COLO829 (cell line): ENCODE results near the gene SPTSSB.

ENCODE experiments used
- DNase-seq: peaks from one replicate; pipeline ENCODE4 v3.0.0; 2012; ENCODE audit warnings: low spot score

The SPTSSB gene

GRCh38 chr3:161339517-161340500 is 31.5 kb downstream of the SPTSSB start:
- no peak for DNase-seq

DNA sequence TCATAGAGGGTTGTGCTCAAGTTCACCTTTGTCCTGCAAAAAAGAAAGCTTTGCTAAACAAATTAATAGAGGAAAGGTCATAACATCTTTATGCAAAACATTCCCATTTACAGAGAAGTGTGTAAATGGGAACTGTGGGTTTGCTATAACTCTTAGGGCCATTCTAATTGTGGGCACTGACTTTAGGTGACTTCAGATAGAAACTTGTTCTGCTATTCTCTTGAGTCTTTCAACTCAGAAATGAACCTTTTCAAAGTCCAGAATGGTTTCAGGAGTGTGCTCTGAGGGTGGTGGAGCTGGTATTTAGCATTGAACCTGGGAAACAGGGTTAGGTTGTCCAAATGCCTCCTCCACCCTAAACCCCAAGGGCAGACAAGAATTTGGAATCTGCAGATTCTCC is 34.0 kb downstream of the SPTSSB start:
- DNase-seq = no peak

- DNase-seq = no peak
Measured at GRCh38 chr3:161336661-161337060, 34.7 kb downstream of the SPTSSB start.

GRCh38 chr3:161333696-161334095 is 37.6 kb downstream of the SPTSSB start:
- DNase-seq = no peak

- no peak for DNase-seq
Measured at GRCh38 chr3:161332792-161333191, 38.5 kb downstream of the SPTSSB start.

GRCh38 chr3:161325059-161325458 is 46.3 kb downstream of the SPTSSB start:
- no peak for DNase-seq

- DNase-seq = no peak
Measured at GRCh38 chr3:161323926-161324621, 47.2 kb downstream of the SPTSSB start.

DNA sequence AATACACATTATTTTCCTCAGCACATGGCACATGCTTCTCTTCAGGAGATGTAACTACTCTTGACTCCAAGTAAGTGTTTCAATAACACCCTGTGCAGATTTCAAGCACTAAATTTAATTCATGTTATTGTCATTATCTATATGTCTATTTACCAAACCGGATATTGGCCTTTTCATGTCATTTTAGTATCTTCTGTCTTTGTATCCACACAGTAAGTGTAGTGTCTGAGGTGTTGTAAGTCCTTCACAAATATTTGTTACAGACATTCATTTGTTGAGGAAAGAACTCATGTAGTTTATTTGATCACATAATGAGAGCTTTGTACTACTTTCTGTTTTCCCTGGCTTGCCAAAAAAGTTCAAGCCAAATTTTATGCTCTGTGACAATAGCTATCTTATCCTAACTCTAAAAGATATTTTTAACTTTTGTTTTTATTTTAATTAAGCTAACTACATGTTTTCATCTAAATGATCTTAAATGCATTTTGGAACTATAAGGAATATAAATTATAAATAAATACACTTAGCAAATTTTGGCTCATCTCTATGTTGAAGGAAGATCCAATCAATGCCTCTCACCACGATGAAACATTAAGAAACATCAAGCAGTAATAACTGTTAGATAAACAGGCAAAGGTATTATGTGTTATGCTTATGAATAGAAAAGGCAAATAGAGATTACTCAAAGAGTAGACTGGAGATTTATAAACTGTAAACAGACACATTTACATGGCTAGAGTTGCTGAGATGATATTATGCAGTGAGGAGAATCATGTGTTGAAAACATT is 48.3 kb downstream of the SPTSSB start:
- peak; percentile 50 for DNase-seq

DNA sequence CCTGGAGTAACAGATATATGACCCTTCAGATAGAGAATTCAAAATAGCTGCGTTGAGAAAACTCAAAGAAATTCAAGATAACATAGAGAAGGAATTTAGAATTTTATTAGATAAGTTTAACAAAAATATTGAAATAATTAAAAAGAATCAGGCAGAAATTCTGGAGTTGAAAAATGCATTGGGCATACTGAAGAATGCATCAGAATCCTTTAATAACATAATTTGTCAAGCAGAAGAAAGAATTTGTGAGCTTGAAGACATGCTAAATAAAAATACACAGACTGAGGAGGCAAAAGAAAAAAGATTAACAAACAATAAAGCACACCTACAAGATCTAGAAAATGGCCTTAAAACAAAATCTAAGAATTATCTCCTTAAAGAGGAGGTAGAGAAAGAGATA is 50.5 kb downstream of the SPTSSB start:
- no peak for DNase-seq

- no peak for DNase-seq
Measured at GRCh38 chr3:161319867-161320266, 51.5 kb downstream of the SPTSSB start.

DNA sequence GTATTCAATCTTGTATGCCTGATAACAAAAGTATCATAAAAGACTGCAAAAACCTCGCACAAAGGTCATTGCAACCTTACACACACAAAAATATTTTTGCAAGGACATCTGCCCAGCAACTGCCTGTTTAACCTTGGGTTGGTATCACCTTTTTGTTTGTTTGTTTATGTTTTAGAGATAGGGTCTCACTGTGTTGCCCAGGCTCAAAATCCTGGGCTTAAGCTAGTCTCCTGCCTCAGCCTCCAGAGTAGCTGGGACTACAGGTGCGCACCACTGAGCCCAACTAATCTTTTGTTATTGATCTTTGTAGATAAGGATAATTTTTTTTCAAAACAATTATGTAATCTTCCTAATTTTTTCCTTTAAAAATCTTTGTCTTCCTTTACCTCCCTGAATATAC is 54.2 kb downstream of the SPTSSB start:
- DNase-seq = no peak

DNA sequence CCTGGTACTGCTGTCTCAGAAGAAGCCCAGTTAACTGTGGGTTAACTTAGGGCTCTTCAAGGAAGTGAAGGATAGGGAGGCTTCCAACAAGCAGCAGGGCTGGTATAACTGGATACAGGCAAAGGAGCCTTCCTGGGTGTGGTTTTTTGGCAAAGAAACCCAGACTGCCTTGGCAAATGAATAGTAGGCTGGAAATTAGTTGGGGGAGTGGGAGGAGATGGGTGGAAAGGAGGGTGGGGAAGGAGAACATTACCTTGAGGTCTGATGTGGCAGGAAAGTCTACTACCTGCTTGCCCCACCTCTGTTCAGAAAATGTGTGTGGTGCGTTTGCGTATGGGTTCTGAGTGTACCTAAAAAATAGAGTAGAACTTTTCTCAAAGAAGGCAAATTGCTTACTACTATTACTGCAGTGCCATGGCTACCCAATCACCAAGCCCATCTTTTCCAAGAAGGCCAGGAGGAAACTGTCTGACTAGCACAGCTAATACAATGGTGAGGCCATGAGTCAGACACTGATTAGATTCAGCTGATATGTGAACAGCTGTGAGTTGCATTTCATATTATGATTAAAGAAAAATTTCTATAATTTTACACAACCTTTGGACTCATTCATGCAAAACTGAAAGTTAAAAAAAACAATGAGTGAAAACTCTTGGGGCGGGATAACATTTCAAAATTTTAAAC is 55.2 kb downstream of the SPTSSB start:
- DNase-seq = peak; percentile 24

DNA sequence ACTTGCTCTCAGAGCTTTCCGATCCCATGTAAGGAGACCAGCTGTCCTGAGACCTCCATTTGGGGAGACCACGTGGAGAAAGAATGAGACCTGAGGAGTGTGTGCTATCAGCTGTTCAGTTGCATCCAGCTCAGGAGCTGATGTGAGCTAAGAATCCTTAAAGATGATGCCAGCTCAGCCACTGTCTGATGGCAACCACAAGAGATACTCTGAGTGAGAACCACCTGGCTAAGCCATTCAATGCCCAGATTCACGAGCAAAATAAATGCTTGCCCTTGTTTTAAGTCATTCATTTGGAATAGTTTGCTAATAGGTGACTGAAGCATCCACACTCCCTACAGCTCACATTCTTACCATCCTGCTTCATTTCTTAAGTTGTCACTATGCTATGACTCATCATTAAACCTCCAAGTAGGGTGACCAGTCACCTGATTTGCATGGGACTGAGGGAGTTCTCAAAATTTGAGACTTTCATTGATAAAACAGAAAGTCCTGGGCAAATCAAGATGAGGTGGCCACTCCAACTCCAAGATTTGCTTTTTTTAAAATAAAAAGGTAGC is 56.4 kb downstream of the SPTSSB start:
- peak; percentile 42 for DNase-seq

DNA sequence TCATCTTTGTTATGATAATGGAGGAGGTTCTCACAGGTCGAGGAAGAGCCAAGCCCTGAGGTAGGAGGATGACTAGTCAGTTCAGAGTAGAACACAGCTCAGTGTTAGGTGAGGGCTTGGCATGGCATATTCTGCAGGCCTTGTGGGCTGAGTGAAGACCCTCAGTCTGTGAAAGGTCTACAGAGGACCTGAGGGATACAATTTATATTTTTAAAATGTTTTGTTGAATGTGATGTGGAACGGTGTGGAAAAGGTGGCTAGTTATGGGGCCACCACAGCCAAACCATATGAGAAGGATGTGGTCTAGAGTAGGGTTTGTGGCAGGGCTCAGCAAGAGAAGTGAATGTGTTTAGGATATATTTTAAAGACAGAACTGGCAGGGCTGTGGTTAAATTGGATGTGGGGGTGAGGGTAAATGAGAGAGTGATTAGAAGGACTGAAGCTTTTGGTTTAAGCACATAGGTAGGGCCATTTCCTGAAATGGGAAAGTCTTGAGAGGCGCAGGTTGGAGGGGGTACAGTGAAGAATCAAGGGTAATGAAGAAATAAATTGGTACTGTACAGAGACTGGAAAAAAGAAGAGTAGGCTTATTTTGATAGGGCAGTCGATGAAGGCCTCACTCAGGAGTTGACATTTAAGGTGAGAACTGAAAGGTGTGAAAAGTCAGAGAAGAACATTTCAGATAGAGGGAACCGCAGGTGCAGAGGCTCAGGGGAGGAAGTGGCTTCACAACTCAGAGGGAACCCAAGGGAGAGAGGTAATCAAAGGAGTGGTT is 60.5 kb downstream of the SPTSSB start:
- no peak for DNase-seq

DNA sequence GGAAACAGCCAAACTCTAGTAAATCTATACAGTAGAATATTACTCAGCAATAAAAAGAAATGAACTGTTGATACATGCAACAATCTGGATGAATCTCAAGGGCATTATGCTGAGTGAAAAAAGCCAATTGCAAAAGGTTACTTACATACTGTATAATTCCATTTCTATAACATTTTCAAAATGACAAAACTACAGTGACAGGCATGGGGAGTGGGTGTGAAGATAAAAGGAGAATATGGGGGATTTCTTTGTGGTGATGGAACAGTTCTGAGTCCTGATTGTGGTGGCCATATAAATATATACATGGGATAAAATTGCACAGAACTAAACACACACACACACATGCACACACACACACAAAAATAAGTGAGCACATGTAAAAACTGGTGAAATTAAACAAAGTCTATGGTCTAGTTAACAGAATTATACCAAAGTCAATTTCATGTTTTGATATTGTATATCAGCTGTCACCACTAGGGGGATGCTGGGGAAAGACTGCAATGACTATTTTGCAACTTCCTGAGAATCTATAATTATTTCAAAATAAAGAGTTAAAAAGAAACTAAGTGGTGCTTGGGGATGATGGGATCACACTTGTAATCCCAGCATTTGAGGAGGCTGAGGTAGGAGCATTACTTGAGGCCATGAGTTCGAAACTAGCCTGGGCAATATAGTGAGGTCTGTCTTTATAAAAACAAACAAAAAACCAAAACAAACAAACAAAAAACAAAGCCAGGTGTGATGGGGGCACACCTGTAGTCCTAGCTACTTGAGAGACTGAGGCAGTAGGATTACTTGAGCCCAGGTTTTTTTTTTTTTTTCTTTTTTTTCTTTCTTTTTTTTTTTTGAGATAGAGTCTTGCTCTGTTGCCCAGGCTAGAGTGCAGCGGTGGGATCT is 66.0 kb downstream of the SPTSSB start:
- DNase-seq = peak; percentile 44

DNA sequence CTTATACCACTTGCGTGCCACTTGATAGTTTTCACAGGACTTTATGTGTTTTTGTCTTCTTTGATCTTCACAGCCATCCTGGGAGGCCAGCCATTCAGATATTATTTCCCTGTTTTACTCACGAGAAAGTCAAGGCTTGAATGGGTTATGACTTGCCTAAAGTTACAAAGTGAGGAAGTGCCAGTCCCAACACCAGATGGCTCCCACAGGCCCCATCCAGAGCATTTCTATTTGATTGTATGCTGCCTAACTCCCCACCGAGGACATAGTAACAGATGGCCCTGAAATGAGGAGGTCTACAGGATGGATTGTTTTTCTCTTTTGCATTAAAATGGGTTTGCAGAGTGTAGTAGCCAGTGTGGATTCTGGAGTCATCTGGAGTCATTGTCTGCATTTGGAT is 74.5 kb downstream of the SPTSSB start:
- no peak for DNase-seq

- DNase-seq = no peak
Measured at GRCh38 chr3:161295325-161295724, 76.0 kb downstream of the SPTSSB start.
